ENCODE data around the gene AK1.
"Not testable (repeated sequence)": the region's sequence is repeated elsewhere in the genome, so short reads cannot be mapped to it uniquely, and the experiment has no call there.

The AK1 gene

GRCh38 chr9:127884976-127885490 lies 7.6 kb upstream of the AK1 start:
- DNase-seq (ENCODE audit: low spot score) = no peak

- DNase-seq (ENCODE audit: low spot score) = no peak
Measured at GRCh38 chr9:127884427-127884911, 7.0 kb upstream of the AK1 start.

- DNase-seq (ENCODE audit: low spot score) = no peak
Measured at GRCh38 chr9:127883959-127884358, 6.5 kb upstream of the AK1 start.

- not testable (repeated sequence) for DNase-seq (ENCODE audit: low spot score)
Measured at GRCh38 chr9:127881715-127882114, 4.2 kb upstream of the AK1 start.

- no peak for DNase-seq (ENCODE audit: low spot score)
Measured at GRCh38 chr9:127880143-127880542, 2.7 kb upstream of the AK1 start.

- no peak for DNase-seq (ENCODE audit: low spot score)
Measured at GRCh38 chr9:127878652-127879390, 1.3 kb upstream of the AK1 start.

GRCh38 chr9:127878001-127878651 lies 651 bp upstream of the AK1 start:
- no peak for DNase-seq (ENCODE audit: low spot score)

- peak; percentile 32 for DNase-seq (ENCODE audit: low spot score)
Measured at GRCh38 chr9:127876764-127877562, 512 bp downstream of the AK1 start.

- DNase-seq (ENCODE audit: low spot score) = no peak
Measured at GRCh38 chr9:127876026-127876763, 1.3 kb downstream of the AK1 start.

GRCh38 chr9:127875306-127875966 lies 2.0 kb downstream of the AK1 start:
- DNase-seq (ENCODE audit: low spot score) = no peak

- DNase-seq (ENCODE audit: low spot score) = peak; percentile 60
Measured at GRCh38 chr9:127874301-127875221, 2.9 kb downstream of the AK1 start.

GRCh38 chr9:127873886-127874285 lies 3.6 kb downstream of the AK1 start:
- DNase-seq (ENCODE audit: low spot score) = no peak

GRCh38 chr9:127873223-127873691 lies 4.2 kb downstream of the AK1 start:
- DNase-seq (ENCODE audit: low spot score) = no peak

- no peak for DNase-seq (ENCODE audit: low spot score)
Measured at GRCh38 chr9:127872369-127873222, 4.9 kb downstream of the AK1 start.

- DNase-seq (ENCODE audit: low spot score) = no peak
Measured at GRCh38 chr9:127871531-127871930, 5.9 kb downstream of the AK1 start.

- no peak for DNase-seq (ENCODE audit: low spot score)
Measured at GRCh38 chr9:127870887-127871286, 6.6 kb downstream of the AK1 start.

- DNase-seq (ENCODE audit: low spot score) = not testable (repeated sequence)
Measured at GRCh38 chr9:127870153-127870491, 7.4 kb downstream of the AK1 start.

- DNase-seq (ENCODE audit: low spot score) = peak; percentile 81
Measured at GRCh38 chr9:127869310-127870152, 7.9 kb downstream of the AK1 start.
